Right cardiac atrium (tissue), 5 donors: ENCODE measurements around the gene SOHLH1. TPM values are rescaled to one million over a fixed set of nuclear protein-coding genes. Genes with fewer than 3 reads are reported as not detected.

Experiments used
- ATAC-seq, 2 donors: fragments of 200-7000 bp; cut with Tn5 transposase; one replicate each; pipeline versions ENCODE4 v1.8.0 to v1.9.1; 2020; ENCODE audit warnings: moderate library complexity in 2 of 2, mild to moderate bottlenecking in 1 of 2
- DNase-seq, 3 donors: peaks; one replicate each; pipeline ENCODE4 v3.0.0-alpha.2; 2020
- H3K27ac ChIP-seq: one replicate; pipeline ENCODE4 v1.5.1; 2013; ENCODE audit warnings: mild to moderate bottlenecking, low read length, control low read depth, moderate library complexity
- H3K27me3 ChIP-seq: one replicate; pipeline ENCODE4 v1.6.1; 2013; ENCODE audit not compliant: control insufficient read depth, insufficient read depth
- H3K4me1 ChIP-seq: one replicate; pipeline ENCODE4 v1.6.1; 2013; ENCODE audit warnings: low read length; ENCODE audit not compliant: control insufficient read depth, insufficient read depth
- H3K4me3 ChIP-seq: one replicate; pipeline ENCODE4 v1.5.1; 2013; ENCODE audit warnings: low read length, control low read depth
- H3K9me3 ChIP-seq: one replicate; pipeline ENCODE4 v1.6.1; 2013; ENCODE audit warnings: low read length; ENCODE audit not compliant: control insufficient read depth
- WGBS: extraction: QIAGEN DNeasy Blood & Tissue Kit; methylation state at CpG from one replicate; pipeline ENCODE4 v1.1.7; 2013; 5-methylcytosine and 5-hydroxymethylcytosine counted together
- intact Hi-C, 4 donors: fragments of 100-400 bp; cut with DNase I; formaldehyde crosslinking; loops; one replicate each; pipeline versions ENCODE4 v1.11.0 to v1.14.0; 2022 to 2023
- polyA plus RNA-seq: library from polyadenylated mRNA; stranded (reverse); fragments of 200-250 nt; gene quantifications from one replicate; pipeline ENCODE4 v1.2.3, GENCODE V29; 2013
- total RNA-seq, 4 donors: library from RNA; stranded (reverse); fragmentation: NEBNext Ultra II Directional; extraction: Animal tissue kit (Norgen Biotek cat#: 25700); gene quantifications; one replicate each; pipeline ENCODE4 v1.2.1, GENCODE V29; 2021
- donor health status: healthy with polysubstance abuse.
- donor health status: DM: no; HTN: yes; CAD: no.
- donor health status: DM: no; HTN: no; CAD: no.
- donor health status: DM: no; HTN: yes; CAD: no; lungs with severe emphysema.
- donor health status: DM: yes; HTN: yes; CAD: no.

The SOHLH1 gene
- total and polyA plus RNA-seq, 5 donors = not detected

GRCh38 chr9:135739271-135740220 is 40.3 kb upstream of the SOHLH1 start:
- WGBS = 76% methylated on average over 28 of the region's 28 CpGs
- DNase-seq = no peak
- no peak for ATAC-seq
- H3K9me3 ChIP-seq = no peaks in the 10 kb centered on the region
- intact Hi-C loops = no loop called here
- no peak overlapping the region for H3K4me3 ChIP-seq
- H3K4me1 ChIP-seq = no peaks in the 10 kb centered on the region
- no peak overlapping the region for H3K27ac ChIP-seq
- no peaks in the 10 kb centered on the region for H3K27me3 ChIP-seq

GRCh38 chr9:135737840-135738521 is 38.7 kb upstream of the SOHLH1 start:
- Histone ChIP-seq H3K4me3 (no peak overlapping the region), H3K27ac (no peak overlapping the region), H3K27me3 (no peaks in the 10 kb centered on the region), H3K9me3 (no peaks in the 10 kb centered on the region), H3K4me1 (no peaks in the 10 kb centered on the region)
- no peak for DNase-seq
- ATAC-seq = no peak
- WGBS = 59% methylated on average over 16 of the region's 16 CpGs
- intact Hi-C loops = no loop called here

- ATAC-seq (no peak), DNase-seq (no peak)
- 61% methylated on average over 23 of the region's 23 CpGs for WGBS
- no peaks in the 10 kb centered on the region for H3K4me1 ChIP-seq
- no peaks in the 10 kb centered on the region for H3K27me3 ChIP-seq
- H3K9me3 ChIP-seq = no peaks in the 10 kb centered on the region
- no peak overlapping the region for H3K4me3 ChIP-seq
- intact Hi-C loops = no loop called here
- no peak overlapping the region for H3K27ac ChIP-seq
Measured at GRCh38 chr9:135736979-135737839, 37.9 kb upstream of the SOHLH1 start.

- Histone ChIP-seq H3K4me1 (no peaks in the 10 kb centered on the region), H3K27ac (no peak overlapping the region), H3K4me3 (no peak overlapping the region), H3K9me3 (no peaks in the 10 kb centered on the region), H3K27me3 (no peaks in the 10 kb centered on the region)
- DNase-seq = no peak
- 4% methylated on average over 78 of the region's 78 CpGs for WGBS
- no peak for ATAC-seq
- intact Hi-C loops = no loop called here
Measured at GRCh38 chr9:135736272-135736978, 37.1 kb upstream of the SOHLH1 start.

- DNase-seq (no peak), ATAC-seq (no peak)
- intact Hi-C loops = no loop called here
- H3K4me1 ChIP-seq = no peaks in the 10 kb centered on the region
- H3K27ac ChIP-seq = no peak overlapping the region
- WGBS = 77% methylated on average over 27 of the region's 27 CpGs
- H3K27me3 ChIP-seq = no peaks in the 10 kb centered on the region
- no peak overlapping the region for H3K4me3 ChIP-seq
- H3K9me3 ChIP-seq = no peaks in the 10 kb centered on the region
Measured at GRCh38 chr9:135734616-135735144, 35.4 kb upstream of the SOHLH1 start.

- ATAC-seq = no peak
- no peaks in the 10 kb centered on the region for H3K4me1 ChIP-seq
- no peak overlapping the region for H3K27ac ChIP-seq
- DNase-seq = no peak
- whole genome bisulfite sequencing = 66% methylated on average over 6 of the region's 6 CpGs
- H3K9me3 ChIP-seq = no peaks in the 10 kb centered on the region
- H3K4me3 ChIP-seq = no peak overlapping the region
- H3K27me3 ChIP-seq = no peaks in the 10 kb centered on the region
- intact Hi-C loops = no loop called here
Measured at GRCh38 chr9:135732569-135733257, 33.4 kb upstream of the SOHLH1 start.

- WGBS = 96% methylated on average over 12 of the region's 12 CpGs
- H3K4me3 ChIP-seq = no peak overlapping the region
Measured at GRCh38 chr9:135731454-135731853, 32.2 kb upstream of the SOHLH1 start.

GRCh38 chr9:135729480-135729879 is 30.2 kb upstream of the SOHLH1 start:
- no peak for ATAC-seq
- Histone ChIP-seq H3K27me3 (no peaks in the 10 kb centered on the region), H3K27ac (no peak overlapping the region), H3K9me3 (no peaks in the 10 kb centered on the region), H3K4me3 (no peak overlapping the region), H3K4me1 (no peaks in the 10 kb centered on the region)
- intact Hi-C loops = no loop called here
- WGBS = 82% methylated on average over 13 of the region's 13 CpGs
- no peak for DNase-seq

More at GRCh38 chr9:135731454-135731853, 32.2 kb upstream of the SOHLH1 start:
- no peak overlapping the region for H3K27ac ChIP-seq
- DNase-seq = no peak
- no peak for ATAC-seq
- no peaks in the 10 kb centered on the region for H3K27me3 ChIP-seq
- H3K9me3 ChIP-seq = no peaks in the 10 kb centered on the region
- intact Hi-C loops = no loop called here
- no peaks in the 10 kb centered on the region for H3K4me1 ChIP-seq

- no peak overlapping the region for H3K27ac ChIP-seq
- H3K27me3 ChIP-seq = no peaks in the 10 kb centered on the region
- ATAC-seq (no peak), DNase-seq (no peak)
- WGBS = 55% methylated on average over 18 of the region's 18 CpGs
- H3K9me3 ChIP-seq = no peaks in the 10 kb centered on the region
- no peak overlapping the region for H3K4me3 ChIP-seq
- no peaks in the 10 kb centered on the region for H3K4me1 ChIP-seq
- intact Hi-C loops = no loop called here
Measured at GRCh38 chr9:135728436-135729110, 29.3 kb upstream of the SOHLH1 start.
